ENCODE results near the gene CDK16.

DNA sequence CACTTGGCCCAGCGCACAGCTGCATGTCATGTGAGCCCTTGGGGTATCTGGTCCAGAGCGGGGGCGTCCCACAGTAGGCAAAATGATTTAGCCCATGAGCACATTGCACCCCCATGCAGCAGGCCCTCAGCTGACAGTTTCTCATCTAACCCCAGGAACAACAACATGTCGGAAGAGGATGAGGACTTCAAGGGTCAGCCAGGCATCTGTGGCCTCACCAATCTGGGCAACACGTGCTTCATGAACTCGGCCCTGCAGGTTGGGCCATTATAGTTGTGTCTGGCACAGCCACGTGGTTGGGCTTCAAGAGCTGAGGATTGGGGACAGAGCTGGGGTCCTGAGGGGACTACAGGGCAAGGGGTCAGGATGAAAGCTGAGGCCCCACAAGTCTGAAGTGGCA, 22.1 kb downstream of the CDK16 start:
- TF ChIP-seq CTBP1 (IDR thresholded peaks at IDR 0.05; ENCODE audit: borderline replicate concordance) = no peak
- TF ChIP-seq SUZ12 (IDR thresholded peaks at IDR 0.05) = no peak
- TF ChIP-seq NFRKB (IDR thresholded peaks at IDR 0.05) = no peak
- TF ChIP-seq, protein P1, sequence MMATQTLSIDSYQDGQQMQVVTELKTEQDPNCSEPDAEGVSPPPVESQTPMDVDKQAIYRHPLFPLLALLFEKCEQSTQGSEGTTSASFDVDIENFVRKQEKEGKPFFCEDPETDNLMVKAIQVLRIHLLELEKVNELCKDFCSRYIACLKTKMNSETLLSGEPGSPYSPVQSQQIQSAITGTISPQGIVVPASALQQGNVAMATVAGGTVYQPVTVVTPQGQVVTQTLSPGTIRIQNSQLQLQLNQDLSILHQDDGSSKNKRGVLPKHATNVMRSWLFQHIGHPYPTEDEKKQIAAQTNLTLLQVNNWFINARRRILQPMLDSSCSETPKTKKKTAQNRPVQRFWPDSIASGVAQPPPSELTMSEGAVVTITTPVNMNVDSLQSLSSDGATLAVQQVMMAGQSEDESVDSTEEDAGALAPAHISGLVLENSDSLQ (IDR thresholded peaks at IDR 0.05) = no peak
- TF ChIP-seq BHLHE40 (IDR thresholded peaks at IDR 0.05; ENCODE audit: borderline replicate concordance) = no peak
- no peak for TF ChIP-seq ARNT (IDR thresholded peaks at IDR 0.05)
- TF ChIP-seq ELF4 (IDR thresholded peaks at IDR 0.05) = no peak
- TF ChIP-seq FOXK2 (IDR thresholded peaks at IDR 0.05) = no peak
- no peak for TF ChIP-seq SP1 (IDR thresholded peaks at IDR 0.05)
- TF ChIP-seq TARDBP (IDR thresholded peaks at IDR 0.05) = no peak
- no peak for TF ChIP-seq FOXM1 (IDR thresholded peaks at IDR 0.05; ENCODE audit: borderline replicate concordance)
- TF ChIP-seq HDGF (IDR thresholded peaks at IDR 0.05; ENCODE audit: borderline replicate concordance) = no peak

All from HEK293T (cell line).